WTC11 (cell line): ENCODE data around the gene NINJ2. TPM values are rescaled to one million over a fixed set of nuclear protein-coding genes. Genes with fewer than 3 reads are reported as not detected.

Experiments used
- ATAC-seq: fragments of 200-7000 bp; cut with Tn5 transposase; 2 replicates; pipeline ENCODE4 v1.10.0; 2021; ENCODE audit warnings: mild to moderate bottlenecking, moderate library complexity
- CTCF ChIA-PET: fragments of 300-600 bp; sonication (Branson Sonifier 250); formaldehyde crosslinking; loops from one replicate; lab custom pipeline; 2021; ENCODE audit warnings: antibody characterized with exemption; lab: Charles Lee
- POLR2A ChIA-PET: fragments of 350-600 bp; sonication (Branson Sonifier 250); formaldehyde crosslinking; loops from one replicate; lab custom pipeline; 2021; ENCODE audit warnings: antibody characterized with exemption; lab: Charles Lee
- DNase-seq: peaks from one replicate; pipeline ENCODE4 v3.0.0; 2021; ENCODE audit warnings: low spot score
- H3K27ac Mint-ChIP-seq: 2 replicates; pipeline ENCODE4 v1.8.0; 2021; ENCODE audit warnings: mixed read lengths
- H3K27me3 Mint-ChIP-seq: 2 replicates; pipeline ENCODE4 v1.8.0; 2021; ENCODE audit warnings: low read depth, mild to moderate bottlenecking, moderate library complexity, mixed read lengths
- H3K36me3 Mint-ChIP-seq: 2 replicates; pipeline ENCODE4 v1.8.0; 2021; ENCODE audit warnings: mixed read lengths
- H3K4me1 Mint-ChIP-seq: 2 replicates; pipeline ENCODE4 v1.8.0; 2022; ENCODE audit warnings: mixed read lengths
- H3K4me3 Mint-ChIP-seq: 2 replicates; pipeline ENCODE4 v1.8.0; 2021; ENCODE audit warnings: mild to moderate bottlenecking, moderate library complexity, mixed read lengths
- H3K9me3 Mint-ChIP-seq: 2 replicates; pipeline ENCODE4 v1.8.0; 2021; ENCODE audit warnings: mixed read lengths
- ATF1 ChIP-seq: sonication (generic); formaldehyde crosslinking; IDR thresholded peaks from 2 replicates; pipeline ENCODE4 v1.8.1; 2023; ENCODE audit warnings: mild to moderate bottlenecking, moderate library complexity, missing genetic modification reagents
- E2F4 ChIP-seq: sonication (generic); formaldehyde crosslinking; IDR thresholded peaks from 2 replicates; pipeline ENCODE4 v1.8.1; 2022; ENCODE audit warnings: low read depth, mild to moderate bottlenecking, moderate library complexity, missing genetic modification reagents, borderline replicate concordance
- HMGA2 ChIP-seq: fragments of 250-450 bp; sonication (Bioruptor Pico); IDR thresholded peaks from 2 replicates; pipeline ENCODE4 v1.4.0; 2021; ENCODE audit warnings: mild to moderate bottlenecking, moderate library complexity
- NFE2L1 ChIP-seq: sonication (generic); formaldehyde crosslinking; IDR thresholded peaks from 2 replicates; pipeline ENCODE4 v1.8.1; 2023; ENCODE audit warnings: missing genetic modification reagents
- NFYB ChIP-seq: sonication (generic); formaldehyde crosslinking; conservative IDR thresholded peaks from 2 replicates; pipeline ENCODE4 v1.8.0; 2022; ENCODE audit warnings: low read depth, missing genetic modification reagents
- PREB ChIP-seq: sonication (generic); formaldehyde crosslinking; IDR thresholded peaks from 2 replicates; pipeline ENCODE4 v1.8.1; 2022; ENCODE audit warnings: mild to moderate bottlenecking, missing genetic modification reagents, moderate library complexity, borderline replicate concordance
- SMAD3 ChIP-seq: sonication (generic); formaldehyde crosslinking; IDR thresholded peaks from 2 replicates; pipeline ENCODE4 v1.8.0; 2022; ENCODE audit warnings: missing genetic modification reagents, mild to moderate bottlenecking, borderline replicate concordance
- SOX15 ChIP-seq: fragments of 250-450 bp; sonication (Bioruptor Pico); IDR thresholded peaks from 2 replicates; pipeline ENCODE4 v1.9.0; 2021; ENCODE audit warnings: mild to moderate bottlenecking
- STAT6 ChIP-seq: sonication (generic); formaldehyde crosslinking; conservative IDR thresholded peaks from 2 replicates; pipeline ENCODE4 v1.8.1; 2023; ENCODE audit warnings: mild to moderate bottlenecking, low read depth, missing genetic modification reagents, moderate library complexity
- ZMAT4 ChIP-seq: fragments of 250-450 bp; sonication (Bioruptor Pico); IDR thresholded peaks from 2 replicates; pipeline ENCODE4 v1.9.0; 2021; ENCODE audit warnings: mild to moderate bottlenecking
- ZNF317 ChIP-seq: sonication (generic); formaldehyde crosslinking; IDR thresholded peaks from 2 replicates; pipeline ENCODE4 v1.8.1; 2023; ENCODE audit warnings: low read depth, mild to moderate bottlenecking, moderate library complexity, missing genetic modification reagents, borderline replicate concordance
- ZNF532 ChIP-seq: fragments of 250-450 bp; sonication (Bioruptor Pico); IDR thresholded peaks from 2 replicates; pipeline ENCODE4 v1.9.0; 2021; ENCODE audit warnings: mild to moderate bottlenecking, borderline replicate concordance
- total RNA-seq: library from RNA; stranded (reverse); gene quantifications from 3 replicates; pipeline ENCODE4 v1.2.3, GENCODE V29; 2021

The NINJ2 gene
- total RNA-seq, 1 experiment from 2014 or later = 0.42 TPM

- H3K27me3 Mint-ChIP-seq = no peaks in the 10 kb centered on the region
- ChIA-PET POLR2A (no interaction called here), CTCF (interaction anchor here (0.7 to 1.4 kb wide), 3 partner anchors 17 to 222 kb away, joined by 3 to 5 read pairs (median 4); no protein-coding TSS in a partner anchor)
- H3K27ac Mint-ChIP-seq = no peak overlapping the region
- peaks cover 9% of the 10 kb centered on the region for H3K4me1 Mint-ChIP-seq
- ATAC-seq (no peak), DNase-seq (no peak)
- H3K9me3 Mint-ChIP-seq = peaks cover 5% of the 10 kb centered on the region
- TF ChIP-seq ZNF532 (CRISPR knock-in tag) (no peak), SOX15 (no peak), STAT6 (CRISPR knock-in tag) (no peak), NFE2L1 (CRISPR knock-in tag) (no peak), PREB (no peak), E2F4 (no peak), NFYB (CRISPR knock-in tag) (no peak), ZMAT4 (no peak), HMGA2 (CRISPR knock-in tag) (no peak)
- H3K36me3 Mint-ChIP-seq = no peaks in the 10 kb centered on the region
- H3K4me3 Mint-ChIP-seq = no peak overlapping the region
These were observed 69.6 kb downstream of the NINJ2 start for GRCh38 chr12:593396-594270.

- POLR2A ChIA-PET = no interaction called here
- CTCF ChIA-PET = interaction anchor here (0.9 to 1.6 kb wide), 3 partner anchors 16 to 52 kb away, joined by 3 to 6 read pairs (median 5); no protein-coding TSS in a partner anchor
- ATAC-seq (no peak), DNase-seq (no peak)
- TF ChIP-seq ZMAT4 (no peak), SMAD3 (CRISPR knock-in tag) (no peak), ZNF317 (CRISPR knock-in tag) (no peak), ATF1 (CRISPR knock-in tag) (no peak), STAT6 (CRISPR knock-in tag) (no peak)
- peaks cover 13% of the 10 kb centered on the region for H3K9me3 Mint-ChIP-seq
- H3K4me1 Mint-ChIP-seq = no peaks in the 10 kb centered on the region
- no peak overlapping the region for H3K27ac Mint-ChIP-seq
- H3K4me3 Mint-ChIP-seq = no peak overlapping the region
- no peaks in the 10 kb centered on the region for H3K27me3 Mint-ChIP-seq
- no peaks in the 10 kb centered on the region for H3K36me3 Mint-ChIP-seq
These were observed 71.2 kb downstream of the NINJ2 start for GRCh38 chr12:592024-592505.
